Measurements from ENCODE around the gene LST1.

LST1 gene

GRCh38 chr6:31633447-31633846 is 47.4 kb downstream of the LST1 start:
- TF ChIP-seq CTCF (IDR thresholded peaks at IDR 0.05; ENCODE audit: extremely low read depth, missing control alignments), result no peak
- DNase-seq (ENCODE audit: low spot score), result no peak

DNA sequence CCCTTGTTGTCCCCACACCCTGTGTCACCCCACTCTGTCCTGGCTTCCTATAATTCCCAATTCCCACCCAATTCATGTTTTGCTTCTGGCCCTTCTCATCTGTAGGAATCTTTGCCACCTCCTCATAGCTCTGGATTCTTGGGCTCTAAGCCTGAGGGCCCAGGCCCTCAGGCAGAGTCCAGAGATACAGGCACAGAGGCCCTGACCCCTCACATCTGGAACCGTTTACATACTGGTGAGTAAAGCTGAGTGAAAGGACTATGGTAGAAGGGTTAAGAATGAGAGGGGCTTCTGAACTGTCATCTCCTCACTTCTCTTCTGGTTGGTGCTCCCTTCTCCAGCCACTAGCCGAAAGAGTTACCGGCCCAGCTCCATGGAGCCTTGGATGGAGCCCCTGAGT is 48.1 kb downstream of the LST1 start:
- DNase-seq (ENCODE audit: low spot score), result no peak
- TF ChIP-seq CTCF (IDR thresholded peaks at IDR 0.05; ENCODE audit: extremely low read depth, missing control alignments), result no peak

- no peak for TF ChIP-seq CTCF (IDR thresholded peaks at IDR 0.05; ENCODE audit: extremely low read depth, missing control alignments)
Measured at GRCh38 chr6:31634969-31635575, 49.0 kb downstream of the LST1 start.

DNA sequence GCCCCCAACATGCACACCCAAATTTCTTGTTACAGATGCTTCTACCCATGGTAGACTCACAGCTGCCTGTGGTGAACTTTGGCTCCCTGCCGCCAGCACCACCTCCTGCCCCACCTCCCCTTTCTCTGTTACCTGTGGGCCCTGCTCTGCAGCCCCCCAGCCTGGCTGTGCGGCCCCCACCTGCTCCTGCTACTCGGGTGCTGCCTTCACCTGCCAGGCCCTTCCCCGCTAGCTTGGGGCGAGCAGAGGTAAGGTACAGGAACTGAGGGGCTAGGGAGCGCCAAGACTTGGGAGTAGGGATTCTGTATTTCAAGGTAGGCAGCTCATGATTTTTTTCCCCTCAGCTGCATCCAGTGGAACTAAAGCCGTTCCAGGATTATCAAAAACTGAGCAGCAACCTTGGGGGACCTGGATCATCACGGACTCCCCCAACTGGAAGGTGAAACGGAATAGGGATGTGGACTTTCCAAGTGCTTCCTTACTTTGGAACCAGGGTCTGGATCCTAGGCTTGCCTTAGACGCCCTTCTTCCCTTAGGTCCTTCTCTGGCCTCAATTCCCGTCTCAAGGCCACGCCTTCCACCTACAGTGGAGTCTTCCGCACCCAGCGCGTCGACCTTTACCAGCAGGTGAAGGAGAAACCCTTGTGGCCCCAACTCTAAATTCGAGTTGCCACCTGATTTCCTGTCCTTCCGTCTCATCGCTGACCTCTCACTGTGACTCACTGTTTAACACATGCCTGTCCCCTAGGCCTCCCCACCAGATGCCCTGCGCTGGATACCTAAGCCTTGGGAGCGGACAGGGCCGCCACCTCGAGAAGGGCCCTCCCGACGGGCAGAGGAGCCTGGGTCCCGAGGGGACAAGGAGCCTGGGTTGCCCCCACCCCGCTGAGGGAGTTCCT is 50.9 kb downstream of the LST1 start:
- TF ChIP-seq CTCF (IDR thresholded peaks at IDR 0.05; ENCODE audit: extremely low read depth, missing control alignments), result no peak
- no peak for DNase-seq (ENCODE audit: low spot score)

More at GRCh38 chr6:31634969-31635575, 49.0 kb downstream of the LST1 start:
- DNase-seq (ENCODE audit: low spot score), result no peak
